H1 (cell line): ENCODE measurements around the gene BBS2. TPM values are rescaled to one million over a fixed set of nuclear protein-coding genes. Genes with fewer than 3 reads are reported as not detected.

Experiments
- CTCF ChIA-PET: fragments of 300-600 bp; sonication (Branson Sonifier 250); formaldehyde crosslinking; loops from one replicate; lab custom pipeline; 2021; ENCODE audit not compliant: partially characterized antibody; lab: Charles Lee
- POLR2A ChIA-PET: fragments of 300-600 bp; sonication (Branson Sonifier 250); formaldehyde crosslinking; loops from one replicate; lab custom pipeline; 2021; ENCODE audit warnings: inconsistent platforms; ENCODE audit not compliant: partially characterized antibody; lab: Charles Lee
- DNase-seq, 2 experiments: peaks; one replicate each; pipeline versions ENCODE4 v3.0.0 to v3.0.0-alpha.2; 2010 to 2022; ENCODE audit warnings: low spot score in 2 of 2, low read depth in 1 of 2, mixed read lengths in 1 of 2
- FAIRE-seq: peaks from 2 replicates; lab custom pipeline; 2011; peaks lifted over from hg19 to GRCh38; lab: Jason Lieb, UNC
- H2AFZ ChIP-seq: 2 replicates; pipeline ENCODE4 v1.8.1; 2012; ENCODE audit warnings: low read length, inconsistent platforms
- H2AK5ac ChIP-seq: 2 replicates; pipeline ENCODE4 v1.6.1; 2013; ENCODE audit warnings: low read depth, low read length
- H2BK120ac ChIP-seq: replicated peaks from 2 replicates; pipeline ENCODE3; 2013; ENCODE audit warnings: low read depth, low read length, inconsistent platforms
- H2BK12ac ChIP-seq: 2 replicates; pipeline ENCODE4 v1.6.1; 2013; ENCODE audit warnings: low read depth, low read length
- H2BK15ac ChIP-seq: 2 replicates; pipeline ENCODE4 v1.6.1; 2013; ENCODE audit warnings: low read length
- H2BK20ac ChIP-seq: 2 replicates; pipeline ENCODE4 v1.6.1; 2013; ENCODE audit warnings: low read length
- H2BK5ac ChIP-seq: 2 replicates; pipeline ENCODE4 v1.6.1; 2013; ENCODE audit warnings: low read depth, low read length
- H3K14ac ChIP-seq: 2 replicates; pipeline ENCODE4 v1.6.1; 2013; ENCODE audit warnings: inconsistent platforms; ENCODE audit not compliant: insufficient read length
- H3K18ac ChIP-seq: 2 replicates; pipeline ENCODE4 v1.6.1; 2013; ENCODE audit warnings: low read length; ENCODE audit errors: extremely low read depth
- H3K23ac ChIP-seq: 2 replicates; pipeline ENCODE4 v1.6.1; 2013; ENCODE audit warnings: inconsistent platforms; ENCODE audit not compliant: insufficient read length
- H3K23me2 ChIP-seq: 2 replicates; pipeline ENCODE4 v1.6.1; 2013; ENCODE audit warnings: low read depth, low read length
- H3K27ac ChIP-seq: 2 replicates; pipeline ENCODE4 v1.6.1; 2011; ENCODE audit warnings: low read depth, low read length, inconsistent platforms
- H3K27me3 ChIP-seq, 4 experiments: replicated peaks in 1 of 4; 1 replicate in 1 of 4; 2 replicates in 3 of 4; pipeline versions ENCODE4 v1.6.1 to v1.8.1; 2011 to 2013; ENCODE audit warnings: low read length in 3 of 4, mild to moderate bottlenecking in 3 of 4, inconsistent platforms in 2 of 4, mixed read lengths in 2 of 4, moderate library complexity in 1 of 4; ENCODE audit not compliant: control insufficient read depth in 3 of 4, insufficient read depth in 3 of 4; ENCODE audit errors: extremely low read depth in 1 of 4
- H3K36me3 ChIP-seq, 4 experiments: 2 replicates each; pipeline versions ENCODE4 v1.6.1 to v1.8.1; 2011 to 2013; ENCODE audit warnings: mild to moderate bottlenecking in 4 of 4, low read length in 3 of 4, moderate library complexity in 2 of 4, control low read depth in 1 of 4, inconsistent platforms in 1 of 4; ENCODE audit not compliant: insufficient read depth in 4 of 4, control insufficient read depth in 2 of 4
- H3K4ac ChIP-seq: replicated peaks from 2 replicates; pipeline ENCODE3; 2013; ENCODE audit warnings: low read length, low read depth, mixed read lengths, inconsistent platforms; ENCODE audit not compliant: insufficient read length
- H3K4me1 ChIP-seq, 4 experiments: replicated peaks in 1 of 4; 1 replicate in 1 of 4; 2 replicates in 3 of 4; pipeline versions ENCODE4 v1.6.1 to v1.8.1; 2011 to 2013; ENCODE audit warnings: low read length in 3 of 4, inconsistent platforms in 2 of 4, mixed read lengths in 1 of 4; ENCODE audit not compliant: insufficient read depth in 4 of 4, control insufficient read depth in 3 of 4
- H3K4me2 ChIP-seq, 2 experiments: 2 replicates each; pipeline versions ENCODE4 v1.6.1 to v1.8.1; 2011 to 2013; ENCODE audit warnings: low read depth in 2 of 2, low read length in 2 of 2, control low read depth in 1 of 2, inconsistent platforms in 1 of 2, mild to moderate bottlenecking in 1 of 2; ENCODE audit not compliant: insufficient read depth in 1 of 2
- H3K4me3 ChIP-seq, 4 experiments: fragments of 200-600, 300-600 bp in 1 of 4; sonication (generic), shearing (Covaris generic), sonication (Bioruptor Twin) in 1 of 4; 2 replicates each; pipeline versions ENCODE4 v1.5.1 to v1.8.1; 2011 to 2016; ENCODE audit warnings: low read length in 4 of 4, low read depth in 3 of 4, control low read depth in 2 of 4, inconsistent platforms in 2 of 4, mild to moderate bottlenecking in 2 of 4, mixed read lengths in 1 of 4, moderate library complexity in 1 of 4; ENCODE audit not compliant: insufficient read depth in 2 of 4; ENCODE audit errors: extremely low read depth in 1 of 4
- H3K56ac ChIP-seq: replicated peaks from 2 replicates; pipeline ENCODE3; 2013; ENCODE audit warnings: low read depth, mild to moderate bottlenecking, mixed read lengths, low read length, inconsistent platforms; ENCODE audit not compliant: insufficient read length
- H3K79me1 ChIP-seq: 2 replicates; pipeline ENCODE4 v1.6.1; 2013; ENCODE audit warnings: low read depth, low read length, control low read depth
- H3K79me2 ChIP-seq, 2 experiments: 2 replicates each; pipeline versions ENCODE4 v1.6.1 to v1.8.1; 2012 to 2013; ENCODE audit warnings: low read length in 2 of 2, mild to moderate bottlenecking in 2 of 2, inconsistent platforms in 1 of 2; ENCODE audit not compliant: insufficient read depth in 2 of 2, control insufficient read depth in 1 of 2
- H3K9ac ChIP-seq, 4 experiments: replicated peaks in 1 of 4; 1 replicate in 1 of 4; 2 replicates in 3 of 4; pipeline versions ENCODE4 v1.6.1 to v1.8.1; 2011 to 2013; ENCODE audit warnings: low read depth in 3 of 4, low read length in 3 of 4, control low read depth in 2 of 4, mild to moderate bottlenecking in 2 of 4, moderate library complexity in 2 of 4, inconsistent platforms in 1 of 4; ENCODE audit errors: extremely low read depth in 1 of 4
- H3K9me3 ChIP-seq, 2 experiments: 2 replicates each; pipeline versions ENCODE4 v1.6.1 to v1.8.1; 2012 to 2013; ENCODE audit warnings: mild to moderate bottlenecking in 2 of 2, moderate library complexity in 2 of 2, control low read depth in 1 of 2, inconsistent platforms in 1 of 2, low read depth in 1 of 2, low read length in 1 of 2, mixed read lengths in 1 of 2; ENCODE audit not compliant: insufficient read depth in 2 of 2
- H4K20me1 ChIP-seq, 2 experiments: replicated peaks in 1 of 2; 2 replicates each; pipeline versions ENCODE3 to v1.8.1; 2011 to 2013; ENCODE audit warnings: inconsistent platforms in 2 of 2, low read length in 2 of 2, mild to moderate bottlenecking in 1 of 2; ENCODE audit not compliant: insufficient read depth in 2 of 2, control insufficient read depth in 1 of 2
- H4K5ac ChIP-seq: 2 replicates; pipeline ENCODE4 v1.6.1; 2013; ENCODE audit warnings: low read length, low read depth, mixed read lengths, inconsistent platforms; ENCODE audit not compliant: insufficient read length
- H4K8ac ChIP-seq: 2 replicates; pipeline ENCODE4 v1.8.0; 2013; ENCODE audit warnings: mild to moderate bottlenecking, moderate library complexity, low read length, inconsistent platforms; ENCODE audit not compliant: insufficient read depth; ENCODE audit errors: extremely low read depth
- H4K91ac ChIP-seq: replicated peaks from 2 replicates; pipeline ENCODE3; 2013; ENCODE audit warnings: low read length, mixed read lengths, inconsistent platforms; ENCODE audit not compliant: insufficient read length
- BCL11A ChIP-seq, 2 experiments: IDR thresholded peaks; one replicate each; pipeline ENCODE4 v1.6.1; 2011; ENCODE audit warnings: low read depth in 2 of 2, low read length in 2 of 2, mild to moderate bottlenecking in 2 of 2
- EP300 ChIP-seq, 2 experiments: IDR thresholded peaks; 1 replicate in 1 of 2; 2 replicates in 1 of 2; pipeline ENCODE4 v1.6.1; 2011 to 2012; ENCODE audit warnings: low read depth in 2 of 2, low read length in 2 of 2, mild to moderate bottlenecking in 2 of 2, borderline replicate concordance in 1 of 2, inconsistent platforms in 1 of 2, moderate library complexity in 1 of 2
- FOSL1 ChIP-seq: IDR thresholded peaks from 2 replicates; pipeline ENCODE4 v1.6.1; 2011; ENCODE audit warnings: mild to moderate bottlenecking, low read depth, low read length, moderate library complexity; ENCODE audit not compliant: insufficient read depth
- JUN ChIP-seq: IDR thresholded peaks from 2 replicates; pipeline ENCODE4 v1.6.1; 2011; ENCODE audit warnings: low read depth, mild to moderate bottlenecking, improper control_type of control experiment, low read length
- KDM5A ChIP-seq: fragments of 200-600 bp; IDR thresholded peaks from 2 replicates; pipeline ENCODE4 v1.7.1; 2012; ENCODE audit warnings: mild to moderate bottlenecking, low read length, inconsistent platforms, mixed read lengths
- MAFK ChIP-seq: IDR thresholded peaks from 2 replicates; pipeline ENCODE4 v1.6.1; 2012; ENCODE audit warnings: low read depth, mild to moderate bottlenecking, improper control_type of control experiment, low read length
- PHF8 ChIP-seq: fragments of 200-600 bp; sonication (generic); conservative IDR thresholded peaks from 2 replicates; pipeline ENCODE4 v1.7.1; 2012; ENCODE audit warnings: low read depth, mild to moderate bottlenecking, inconsistent platforms, low read length, moderate library complexity
- POLR2A ChIP-seq, 2 experiments: IDR thresholded peaks; 1 replicate in 1 of 2; 2 replicates in 1 of 2; pipeline ENCODE4 v1.6.1; 2011; ENCODE audit warnings: low read depth in 2 of 2, low read length in 2 of 2, mild to moderate bottlenecking in 2 of 2; ENCODE audit errors: control extremely low read depth in 1 of 2
- POU5F1 ChIP-seq: IDR thresholded peaks from 2 replicates; pipeline ENCODE4 v1.6.1; 2011; ENCODE audit warnings: low read depth, mild to moderate bottlenecking, low read length, moderate library complexity
- RBBP5 ChIP-seq: IDR thresholded peaks from 2 replicates; pipeline ENCODE4 v1.7.1; 2012; ENCODE audit warnings: low read depth, mild to moderate bottlenecking, inconsistent platforms, low read length, moderate library complexity, borderline replicate concordance
- TEAD4 ChIP-seq: IDR thresholded peaks from 2 replicates; pipeline ENCODE4 v1.6.1; 2012; ENCODE audit warnings: low read depth, low read length, inconsistent platforms, mixed read lengths
- WGBS, 2 experiments: shearing (Covaris generic) in 1 of 2; methylation state at CpG; one replicate each; pipeline versions ENCODE4 v1.1.6 to v1.1.7; 2013 to 2015; ENCODE audit warnings: low lambda C conversion rate in 2 of 2, mixed read lengths in 2 of 2, inconsistent platforms in 1 of 2, low coverage in 1 of 2, missing lambda C conversion rate in 1 of 2; ENCODE audit not compliant: insufficient replicate concordance in 2 of 2, insufficient coverage in 1 of 2, insufficient read length in 1 of 2; ENCODE audit errors: extremely low coverage in 1 of 2, missing lambda C conversion rate in 1 of 2; 5-methylcytosine and 5-hydroxymethylcytosine counted together
- polyA plus RNA-seq, 7 experiments: library from polyadenylated mRNA; depleted of rRNA in 3 of 7; stranded (reverse) in 5 of 7; unstranded in 2 of 7; fragments of >200 nt in 5 of 7; fragments of 200-250 nt in 2 of 7; gene quantifications; 1 replicate in 5 of 7; 2 replicates in 1 of 7; 4 replicates in 1 of 7; pipeline versions ENCODE4 v1.2.1 to v1.2.3, GENCODE V29; 2011 to 2013; ENCODE audit warnings: missing spikeins in 2 of 7, mixed read lengths in 2 of 7
- total RNA-seq: library from RNA; stranded (reverse); fragmentation: NEBNext Ultra II Directional; extraction: Animal tissue kit (Norgen Biotek cat#: 25700); gene quantifications from 2 replicates; pipeline ENCODE4 v1.2.1, GENCODE V29; 2021

Gene BBS2
- total and polyA plus RNA-seq, 2 of the 8 experiments (the other 6 are each of a cell fraction or from before 2014, with no cell fraction given): 12.3 to 15.1 TPM

DNA sequence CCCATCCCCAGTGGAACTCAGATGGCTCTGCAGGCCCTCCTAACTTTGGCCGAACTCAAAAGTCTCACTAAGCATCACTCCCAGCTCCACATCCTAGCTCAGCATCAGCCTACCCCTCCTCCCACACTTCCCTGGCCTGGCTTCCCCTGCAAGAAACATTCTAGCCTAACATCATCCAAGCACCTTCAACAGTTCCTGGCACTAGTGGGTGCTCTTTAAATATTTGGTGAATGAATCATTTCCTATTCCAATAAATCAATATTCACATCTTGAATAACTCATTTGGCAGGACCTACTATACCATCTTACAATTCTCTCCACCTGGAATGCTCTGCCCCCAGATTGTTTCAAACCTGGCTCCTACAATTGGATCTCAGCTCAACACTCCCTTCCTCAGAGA is 11.0 kb upstream of the BBS2 start:
- DNase-seq (no peak), FAIRE-seq (no peak)
- no peak overlapping the region for H3K14ac ChIP-seq
- no peak overlapping the region for H3K9ac ChIP-seq
- no peaks in the 10 kb centered on the region for H4K20me1 ChIP-seq
- no peaks in the 10 kb centered on the region for H3K9me3 ChIP-seq
- ChIA-PET POLR2A (interaction anchor here (0.9 kb wide), 1 partner anchor 11 kb away, joined by 3 read pairs; the partner anchor contains the start of gene BBS2), CTCF (interaction anchor here (0.9 to 1.3 kb wide), 3 partner anchors 13 to 17 kb away, joined by 3 to 7 read pairs (median 4); no protein-coding TSS in a partner anchor)
- no peak overlapping the region for H3K18ac ChIP-seq
- no peak overlapping the region for H2AFZ ChIP-seq
- H2BK120ac ChIP-seq: no peak overlapping the region
- H3K4ac ChIP-seq: no peak overlapping the region
- no peak overlapping the region for H3K4me2 ChIP-seq
- H2AK5ac ChIP-seq: no peak overlapping the region
- H2BK5ac ChIP-seq: no peak overlapping the region
- H3K27me3 ChIP-seq: peaks cover 0 to 4% (median under 1%) of the 10 kb centered on the region in 4 experiments; a peak in 3 of 7 replicates
- H3K79me2 ChIP-seq: no peaks in the 10 kb centered on the region
- no peak overlapping the region for H3K27ac ChIP-seq
- no peaks in the 10 kb centered on the region for H3K36me3 ChIP-seq
- no peaks in the 10 kb centered on the region for H3K23me2 ChIP-seq
- no peak overlapping the region for H4K8ac ChIP-seq
- no peak for TF ChIP-seq POLR2A (IDR thresholded peaks at IDR 0.05; ENCODE audit: control extremely low read depth in 1 of 2, low read depth in 2 of 2, low read length in 2 of 2)
- TF ChIP-seq MAFK: no peak
- no peak for TF ChIP-seq PHF8
- no peak for TF ChIP-seq TEAD4
- no peak for TF ChIP-seq KDM5A
- no peak for TF ChIP-seq RBBP5
- no peak for TF ChIP-seq FOSL1
- no peak for TF ChIP-seq JUN
- TF ChIP-seq POU5F1: no peak
- no peak for TF ChIP-seq BCL11A (IDR thresholded peaks at IDR 0.05; ENCODE audit: low read depth in 2 of 2, low read length in 2 of 2)
- TF ChIP-seq EP300 (IDR thresholded peaks at IDR 0.05; ENCODE audit: borderline replicate concordance in 1 of 2, low read depth in 2 of 2, low read length in 2 of 2): no peak
- no peak overlapping the region for H2BK20ac ChIP-seq
- 82% methylated on average over 1 of the region's 1 CpG; no CpG with 5 or more reads in 1 of the 2 experiments for WGBS, 2 experiments
- no peaks in the 10 kb centered on the region for H3K4me1 ChIP-seq
- H4K5ac ChIP-seq: no peak overlapping the region
- no peak overlapping the region for H4K91ac ChIP-seq
- no peak overlapping the region for H2BK15ac ChIP-seq
- no peak overlapping the region for H3K4me3 ChIP-seq
- H3K79me1 ChIP-seq: no peaks in the 10 kb centered on the region
- H2BK12ac ChIP-seq: no peak overlapping the region
- no peak overlapping the region for H3K56ac ChIP-seq
- no peak overlapping the region for H3K23ac ChIP-seq
